Panc1 (cell line): Measurements from ENCODE around the gene TMEM207. TPM values are rescaled to one million over a fixed set of nuclear protein-coding genes. Genes with fewer than 3 reads are reported as not detected.

ENCODE experiments used
- ATAC-seq: fragments of 200-7000 bp; cut with Tn5 transposase; 2 replicates; pipeline ENCODE4 v1.9.1; 2020; ENCODE audit warnings: mild to moderate bottlenecking, moderate library complexity
- BruUV-seq: library from RNA; stranded (reverse); fragments of 400-500 nt; replicated peaks from 2 replicates; lab custom pipeline; 2021; lab: Mats Ljungman, UMichigan
- CTCF ChIA-PET: fragments of 300-600 bp; sonication (Branson Sonifier 250); formaldehyde crosslinking; loops from one replicate; lab custom pipeline; 2022; ENCODE audit warnings: antibody characterized with exemption; lab: Charles Lee
- POLR2A ChIA-PET: fragments of 300-600 bp; sonication (Branson Sonifier 250); formaldehyde crosslinking; loops from one replicate; lab custom pipeline; 2022; ENCODE audit warnings: antibody characterized with exemption; lab: Charles Lee
- DNase-seq: peaks from one replicate; pipeline ENCODE4 v3.0.0-alpha.2; 2010; ENCODE audit warnings: low read depth, low spot score
- H3K27ac ChIP-seq: 2 replicates; pipeline ENCODE4 v1.5.1; 2011; ENCODE audit warnings: mild to moderate bottlenecking, low read length, inconsistent platforms
- H3K27me3 ChIP-seq: fragments of 200-500 bp; sonication (Bioruptor generic); 2 replicates; pipeline ENCODE4 v1.6.0; 2014; ENCODE audit warnings: low read length, inconsistent platforms; ENCODE audit not compliant: control insufficient read depth, insufficient read depth
- H3K36me3 ChIP-seq: fragments of 200-500 bp; sonication (Bioruptor generic); 2 replicates; pipeline ENCODE4 v1.5.1; 2014; ENCODE audit warnings: inconsistent platforms, mild to moderate bottlenecking, low read length, moderate library complexity; ENCODE audit not compliant: control insufficient read depth, insufficient read depth
- H3K4me1 ChIP-seq: 2 replicates; pipeline ENCODE4 v1.5.1; 2011; ENCODE audit warnings: inconsistent platforms, mild to moderate bottlenecking, low read length, moderate library complexity; ENCODE audit not compliant: control insufficient read depth, insufficient read depth
- H3K4me3 ChIP-seq, 2 experiments: 2 replicates each; pipeline ENCODE4 v1.5.1; 2011 to 2012; ENCODE audit warnings: low read depth in 2 of 2, low read length in 2 of 2, mild to moderate bottlenecking in 2 of 2, inconsistent platforms in 1 of 2, moderate library complexity in 1 of 2
- H3K9me3 ChIP-seq: fragments of 200-500 bp; sonication (Bioruptor generic); 2 replicates; pipeline ENCODE4 v1.5.1; 2014; ENCODE audit warnings: low read depth, mild to moderate bottlenecking, inconsistent platforms, low read length, moderate library complexity; ENCODE audit not compliant: control insufficient read depth, insufficient read depth
- CTCF ChIP-seq: fragments of 450-650 bp; IDR thresholded peaks from 2 replicates; pipeline ENCODE4 v1.5.1; 2017; ENCODE audit warnings: mild to moderate bottlenecking
- POLR2AphosphoS5 ChIP-seq: IDR thresholded peaks from 2 replicates; pipeline ENCODE4 v1.6.1; 2012; ENCODE audit warnings: mild to moderate bottlenecking, low read depth, low read length, moderate library complexity
- REST ChIP-seq, 2 experiments: IDR thresholded peaks; 2 replicates each; pipeline ENCODE4 v1.6.1; 2011 to 2012; ENCODE audit warnings: low read depth in 2 of 2, control low read depth in 1 of 2, low read length in 1 of 2, mild to moderate bottlenecking in 1 of 2, moderate library complexity in 1 of 2; ENCODE audit not compliant: insufficient read depth in 1 of 2
- SIN3A ChIP-seq: IDR thresholded peaks from 2 replicates; pipeline ENCODE4 v1.6.1; 2012; ENCODE audit warnings: low read depth, mild to moderate bottlenecking, low read length, moderate library complexity, borderline replicate concordance; ENCODE audit not compliant: insufficient read depth
- TCF7L2 ChIP-seq: IDR thresholded peaks from 2 replicates; pipeline ENCODE4 v1.6.1; 2011; ENCODE audit warnings: mild to moderate bottlenecking, low read depth, low read length, inconsistent platforms
- in situ Hi-C: cut with HindIII; loops from 2 replicates; pipeline ENCODE4 v1.10.0; 2016; ENCODE audit warnings: low sequenced_read_pairs, low pct_unique_long_range_greater_than_20kb
- intact Hi-C: fragments of 100-400 bp; cut with micrococcal nuclease; formaldehyde crosslinking; loops from one replicate; pipeline ENCODE4 v1.10.0; 2022; ENCODE audit not compliant: unreplicated experiment
- total RNA-seq: library from RNA; stranded (reverse); gene quantifications from one replicate; pipeline ENCODE4 v1.2.1, GENCODE V29; 2021; ENCODE audit not compliant: unreplicated experiment

TMEM207 gene
- total RNA-seq, 1 experiment from 2014 or later = not detected

- no TSS peak for BruUV-seq
- in situ Hi-C loops (no loop called here), intact Hi-C loops (no loop called here)
- no peak overlapping the region for H3K4me3 ChIP-seq
- DNase-seq (no peak), ATAC-seq (no peak)
- no peak overlapping the region for H3K27ac ChIP-seq
- H3K4me1 ChIP-seq = no peaks in the 10 kb centered on the region
- ChIA-PET CTCF (no interaction called here), POLR2A (no interaction called here)
- no peak for TF ChIP-seq POLR2AphosphoS5
- TF ChIP-seq REST (IDR thresholded peaks at IDR 0.05; ENCODE audit: insufficient read depth in 1 of 2, low read depth in 2 of 2, low read length in 1 of 2) = no peak
- TF ChIP-seq CTCF = no peak
- TF ChIP-seq SIN3A = no peak
- no peaks in the 10 kb centered on the region for H3K27me3 ChIP-seq
- 0 out of 2 replicates have a peak, but pooled peaks cover 7% of the 10 kb centered on the region for H3K9me3 ChIP-seq
- no peaks in the 10 kb centered on the region for H3K36me3 ChIP-seq
These were observed 18.2 kb upstream of the TMEM207 start for GRCh38 chr3:190467922-190468321.

- peak; percentile 11; the same call in 1 of the 2 replicates for TF ChIP-seq CTCF
- no peak for TF ChIP-seq TCF7L2
- POLR2A ChIA-PET = no interaction called here
- no peak for DNase-seq
- H3K4me1 ChIP-seq = no peaks in the 10 kb centered on the region
- no peaks in the 10 kb centered on the region for H3K9me3 ChIP-seq
- H3K36me3 ChIP-seq = no peaks in the 10 kb centered on the region
- H3K27me3 ChIP-seq = no peaks in the 10 kb centered on the region
- ATAC-seq = 0 out of 2 replicates have a peak, but pooled peaks have one; percentile 66
- BruUV-seq = no TSS peak
- CTCF ChIA-PET = no interaction called here
- in situ Hi-C loops = no loop called here
- no peak overlapping the region for H3K27ac ChIP-seq
- intact Hi-C loops = no loop called here
- no peak overlapping the region for H3K4me3 ChIP-seq
These were observed 8.3 kb upstream of the TMEM207 start for GRCh38 chr3:190458040-190458439.
